ENCODE data around the gene S1PR1.

DNA sequence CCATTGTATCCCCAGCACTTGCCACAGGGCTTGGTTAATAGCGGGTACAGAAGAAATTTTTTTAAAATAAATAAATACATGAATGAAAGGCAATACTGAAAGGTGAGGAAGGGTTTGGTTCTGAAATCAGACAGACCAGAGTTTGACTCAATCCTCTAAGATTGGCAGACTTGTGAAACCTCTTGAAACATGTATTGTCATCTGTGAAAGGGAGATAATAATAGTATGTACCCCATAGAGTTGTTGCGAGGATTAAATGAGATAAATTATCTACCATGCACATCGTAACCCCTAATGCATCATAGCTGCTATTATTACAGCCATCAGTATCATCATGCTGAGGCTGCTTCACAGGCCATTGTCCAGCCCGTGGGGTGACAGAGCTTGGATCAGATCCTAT is 41.4 kb downstream of the S1PR1 start:
- TF ChIP-seq POLR2AphosphoS5 (IDR thresholded peaks at IDR 0.05; ENCODE audit: borderline replicate concordance, low read depth, low read length), result no peak
- no peak for TF ChIP-seq EZH2 (IDR thresholded peaks at IDR 0.05)

Measured in SK-N-MC (cell line).